Stimulated activated CD4-positive, alpha-beta T cell treated with anti-CD3 and anti-CD28 coated beads, Interleukin-1b, Interleukin-23, amount 100 ng/mL, for 1 hour (primary cell): ENCODE results near the gene MB21D2.
A peak's percentile ranks its signal among the peaks of the same experiment; 100 is the strongest.
"Not testable (repeated sequence)": the region's sequence is repeated elsewhere in the genome, so short reads cannot be mapped to it uniquely, and the experiment has no call there.

Experiments used
- DNase-seq, 2 donors: peaks; one replicate each; pipeline ENCODE4 v3.0.0-alpha.2; 2020; ENCODE audit warnings: low read depth in 2 of 2

Gene MB21D2, protein sequence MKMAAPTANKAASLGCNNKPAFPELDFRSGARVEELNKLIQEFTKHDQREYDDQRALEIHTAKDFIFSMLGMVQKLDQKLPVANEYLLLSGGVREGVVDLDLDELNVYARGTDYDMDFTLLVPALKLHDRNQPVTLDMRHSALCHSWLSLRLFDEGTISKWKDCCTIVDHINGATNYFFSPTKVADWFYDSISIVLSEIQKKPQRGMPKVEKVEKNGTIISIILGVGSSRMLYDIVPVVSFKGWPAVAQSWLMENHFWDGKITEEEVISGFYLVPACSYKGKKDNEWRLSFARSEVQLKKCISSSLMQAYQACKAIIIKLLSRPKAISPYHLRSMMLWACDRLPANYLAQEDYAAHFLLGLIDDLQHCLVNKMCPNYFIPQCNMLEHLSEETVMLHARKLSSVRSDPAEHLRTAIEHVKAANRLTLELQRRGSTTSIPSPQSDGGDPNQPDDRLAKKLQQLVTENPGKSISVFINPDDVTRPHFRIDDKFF

DNA sequence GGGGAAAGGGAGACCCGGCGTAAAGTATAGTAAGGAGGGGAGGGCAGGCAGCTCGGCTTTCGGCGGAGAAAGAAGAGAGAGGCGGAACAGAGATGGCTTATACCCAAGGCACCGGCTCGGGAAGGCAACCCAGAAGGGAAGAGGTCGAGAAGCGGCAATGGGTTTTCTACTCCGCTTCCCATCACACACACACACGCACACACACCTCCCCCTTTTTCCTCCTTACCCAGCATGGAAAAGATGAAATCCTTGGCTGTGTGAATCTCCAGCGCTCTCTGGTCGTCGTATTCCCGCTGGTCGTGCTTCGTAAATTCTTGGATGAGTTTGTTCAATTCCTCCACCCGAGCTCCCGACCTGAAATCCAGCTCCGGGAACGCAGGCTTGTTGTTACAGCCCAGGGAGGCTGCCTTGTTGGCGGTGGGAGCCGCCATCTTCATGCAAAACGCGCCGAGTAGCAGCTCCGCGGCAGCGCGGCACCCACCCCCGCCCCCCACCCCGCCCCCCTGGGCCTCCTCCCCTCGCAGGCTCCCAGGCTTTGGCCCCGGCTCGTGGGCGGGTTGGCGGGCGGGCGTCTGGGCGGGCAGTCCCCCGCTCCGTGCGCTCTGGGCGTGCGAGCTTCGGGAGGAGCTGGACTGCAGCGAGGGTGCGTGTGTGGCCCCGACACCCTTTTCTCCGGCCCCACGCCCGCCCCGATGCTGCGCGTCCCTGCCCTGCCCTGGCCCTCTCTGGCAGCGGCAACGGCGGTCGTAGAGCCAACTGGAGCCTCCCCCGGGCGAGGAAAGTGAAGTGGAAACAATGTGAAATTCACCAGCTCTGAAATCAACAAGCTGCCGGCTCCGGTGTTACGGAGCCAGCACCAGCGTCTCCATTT lies at the start of gene MB21D2:
Gene MB21D2 (minus strand): TSS at position 453 of the 871 bp plus-strand sequence. CDS start 16 bp downstream, at position 437.
- DNase-seq, result peak in 1 of 2 donors; percentile 6

DNA sequence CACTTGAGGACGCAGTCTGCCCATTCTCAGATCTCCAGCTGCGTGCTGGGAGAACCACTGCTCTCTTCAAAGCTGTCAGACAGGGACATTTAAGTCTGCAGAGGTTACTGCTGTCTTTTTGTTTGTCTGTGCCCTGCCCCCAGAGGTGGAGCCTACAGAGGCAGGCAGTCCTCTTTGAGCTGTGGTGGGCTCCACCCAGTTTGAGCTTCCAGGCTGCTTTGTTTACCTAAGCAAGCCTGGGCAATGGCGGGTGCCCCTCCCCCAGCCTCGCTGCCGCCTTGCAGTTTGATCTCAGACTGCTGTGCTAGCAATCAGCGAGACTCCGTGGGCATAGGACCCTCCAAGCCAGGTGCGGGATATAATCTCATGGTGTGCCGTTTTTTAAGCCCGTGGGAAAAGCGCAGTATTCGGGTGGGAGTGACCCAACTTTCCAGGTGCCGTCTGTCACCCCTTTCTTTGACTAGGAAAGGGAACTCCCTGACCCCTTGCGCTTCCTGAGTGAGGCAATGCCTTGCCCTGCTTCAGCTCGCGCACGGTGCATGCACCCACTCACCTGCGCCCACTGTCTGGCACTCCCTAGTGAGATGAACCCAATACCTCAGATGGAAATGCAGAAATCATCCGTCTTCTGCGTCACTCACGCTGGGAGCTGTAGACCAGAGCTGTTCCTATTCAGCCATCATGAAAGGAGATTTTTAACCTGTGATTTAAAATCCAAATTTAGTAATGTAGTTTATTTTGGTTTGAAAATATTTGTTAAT lies 47.5 kb upstream of the MB21D2 start:
- DNase-seq, result not testable (repeated sequence)

DNA sequence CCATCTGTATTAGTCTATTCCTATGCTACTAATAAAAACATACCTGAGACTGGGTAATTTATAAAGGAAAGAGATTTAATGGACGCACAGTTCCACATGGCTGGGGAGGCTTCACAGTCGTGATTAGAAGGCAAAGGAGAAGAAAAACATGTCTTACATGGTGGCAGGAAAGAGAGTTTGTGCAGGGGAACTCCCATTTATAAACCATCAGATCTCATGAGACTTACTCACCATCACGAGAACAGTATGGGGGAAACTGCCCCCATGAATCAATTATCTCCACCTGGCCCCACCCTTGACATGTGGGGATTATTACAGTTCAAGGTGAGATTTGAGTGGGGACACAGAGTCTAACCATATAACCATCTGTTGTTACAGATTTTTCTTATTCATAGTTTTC lies 42.1 kb upstream of the MB21D2 start:
- no peak for DNase-seq

DNA sequence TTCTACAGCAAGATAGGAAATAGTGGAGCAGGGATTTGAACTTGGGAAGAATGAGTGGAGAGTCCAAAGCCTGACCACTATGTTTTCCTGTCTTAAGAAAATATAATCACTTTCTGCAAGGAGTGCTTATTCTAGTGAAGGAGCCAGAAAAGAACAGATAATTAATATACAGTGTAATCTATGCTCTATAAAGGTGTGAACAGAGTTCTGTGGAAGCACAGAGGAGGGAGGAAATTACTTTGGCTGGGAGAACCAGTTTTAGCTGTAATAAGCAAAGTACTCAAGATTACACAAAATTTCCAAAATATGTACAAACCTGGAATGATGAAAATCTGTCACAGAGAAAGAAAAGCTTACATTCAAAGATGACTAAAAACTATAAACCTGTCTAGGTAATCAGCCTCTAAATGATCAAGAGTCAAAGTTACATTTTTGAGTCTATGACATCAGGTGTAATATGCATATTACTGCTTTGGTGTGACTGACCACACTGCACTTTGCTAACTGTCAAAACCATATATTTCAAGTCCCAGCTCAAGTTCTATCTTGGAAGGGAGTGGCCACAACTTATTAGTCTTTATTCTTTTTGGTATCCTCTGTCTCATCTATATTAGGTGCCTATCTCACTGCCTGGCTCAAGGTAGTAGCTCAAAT lies 40.7 kb upstream of the MB21D2 start:
- no peak for DNase-seq

DNA sequence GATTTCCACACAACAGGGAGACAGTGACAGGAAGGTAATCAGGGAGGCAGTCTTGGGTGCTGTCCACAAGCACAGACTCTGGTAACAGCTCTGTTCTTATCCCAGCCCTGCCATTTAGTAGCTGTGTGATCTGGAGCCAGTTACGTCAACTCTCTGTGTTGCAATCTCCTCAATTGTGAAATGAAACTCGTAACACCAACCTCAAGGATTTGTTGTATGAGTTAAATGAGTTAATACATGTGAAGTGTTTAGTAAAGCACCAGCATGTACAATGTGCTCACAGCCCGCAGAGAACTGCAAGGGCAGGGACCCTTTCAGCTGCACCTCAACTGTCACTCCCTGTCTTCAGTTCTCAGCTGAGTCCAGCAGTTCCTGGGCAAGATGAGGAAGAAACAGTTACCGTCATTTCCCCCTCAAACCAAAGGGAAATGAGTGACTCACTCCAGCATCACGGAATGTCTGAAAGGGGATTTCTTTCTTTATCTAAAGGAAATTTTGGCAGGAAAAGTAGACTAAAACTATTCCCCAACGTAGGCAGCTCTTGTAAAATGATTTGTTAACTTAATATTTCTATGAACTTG lies 39.9 kb upstream of the MB21D2 start:
- no peak for DNase-seq

DNA sequence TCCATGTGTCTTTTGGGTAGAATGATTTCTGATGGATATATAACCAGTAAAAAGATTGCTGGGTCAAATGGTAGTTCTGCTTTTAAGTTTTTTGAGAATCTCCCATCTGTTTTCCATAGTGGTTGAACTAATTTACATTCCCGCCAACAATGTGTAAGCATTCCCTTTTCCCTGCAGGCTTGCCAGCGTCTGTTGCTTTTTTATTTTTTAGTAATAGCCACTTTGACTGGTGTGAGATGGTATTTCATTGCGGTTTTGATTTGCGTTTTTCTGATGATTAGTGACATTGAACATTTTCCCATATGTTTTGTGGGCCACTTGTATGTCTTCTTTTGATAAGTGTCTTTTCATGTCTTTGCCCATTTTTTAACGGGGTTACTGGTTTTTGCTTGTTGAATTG lies 36.3 kb upstream of the MB21D2 start:
- no peak for DNase-seq

DNA sequence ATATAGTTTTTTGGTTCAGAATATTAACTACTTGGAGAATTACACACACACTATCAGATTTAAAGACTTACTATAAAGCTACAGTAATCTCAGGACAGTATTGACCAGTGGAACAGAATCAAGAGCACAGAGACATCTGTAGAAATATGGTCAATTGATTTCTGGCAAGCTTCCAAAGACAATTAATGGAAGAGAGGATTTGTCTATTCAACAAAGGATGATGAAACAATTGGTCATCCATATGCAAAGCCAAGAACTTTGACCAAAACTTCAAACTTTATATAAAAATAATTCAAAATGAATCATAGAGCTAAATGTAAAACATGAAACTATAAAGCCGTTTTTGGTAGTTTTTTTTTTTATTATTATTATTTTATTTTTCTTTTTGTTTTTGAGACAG lies 29.8 kb upstream of the MB21D2 start:
- no peak for DNase-seq

DNA sequence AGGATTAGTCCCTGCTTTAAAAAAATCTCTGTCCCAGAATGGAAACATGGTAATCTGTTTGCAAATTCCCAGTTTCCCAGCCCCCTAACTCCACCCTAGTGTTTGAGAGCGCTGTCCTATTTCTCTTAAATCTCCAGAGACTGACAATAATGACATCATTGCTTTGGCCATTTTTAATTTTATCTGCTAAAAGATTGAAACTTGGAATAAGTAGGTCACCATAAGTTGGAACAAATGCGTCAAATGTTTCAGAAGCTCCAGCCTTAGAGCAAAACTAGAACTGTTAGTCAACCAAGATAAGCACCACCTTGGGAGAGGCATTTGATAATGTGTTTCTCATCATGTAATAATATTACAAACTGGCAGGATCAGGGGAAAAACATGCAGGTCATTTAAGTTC lies 25.7 kb upstream of the MB21D2 start:
- no peak for DNase-seq

DNA sequence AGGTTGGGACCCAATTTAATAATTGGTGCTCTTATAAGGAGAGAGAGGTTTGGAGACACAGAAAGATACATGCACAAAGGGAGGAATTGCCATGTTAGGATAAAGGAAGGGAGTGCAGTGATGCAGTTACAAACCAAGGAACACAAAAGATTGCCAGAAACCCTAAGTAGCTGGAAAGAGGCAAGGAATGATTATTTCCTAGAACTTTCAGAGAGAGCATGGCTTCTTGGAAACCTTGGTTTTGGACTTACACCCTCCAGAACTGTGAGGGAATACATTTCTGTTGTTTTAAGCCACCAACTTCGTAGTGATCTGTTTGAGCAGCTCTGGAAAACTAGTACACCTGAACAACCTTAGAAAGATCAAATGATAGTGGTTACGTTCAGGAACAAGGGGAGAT lies 25.0 kb upstream of the MB21D2 start:
- no peak for DNase-seq

DNA sequence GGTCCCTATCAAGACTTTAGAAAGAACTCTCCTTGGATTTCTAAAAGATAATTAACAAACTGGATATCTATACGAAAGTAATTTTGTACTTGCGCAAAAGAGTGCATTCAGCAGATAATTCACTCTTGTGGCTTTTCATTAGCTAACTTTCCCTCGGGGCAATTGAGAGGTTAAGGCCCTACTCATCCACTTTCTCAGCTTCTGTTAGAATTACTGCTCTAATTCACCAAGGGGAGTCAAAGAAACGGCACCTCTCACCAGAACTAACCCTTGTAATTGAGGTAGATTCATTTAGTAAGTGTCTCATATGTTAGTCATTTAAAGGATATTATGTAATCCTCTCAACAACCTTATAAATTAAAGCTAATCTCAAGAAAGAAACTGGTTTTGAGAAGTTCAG lies 22.5 kb upstream of the MB21D2 start:
- DNase-seq, result no peak

DNA sequence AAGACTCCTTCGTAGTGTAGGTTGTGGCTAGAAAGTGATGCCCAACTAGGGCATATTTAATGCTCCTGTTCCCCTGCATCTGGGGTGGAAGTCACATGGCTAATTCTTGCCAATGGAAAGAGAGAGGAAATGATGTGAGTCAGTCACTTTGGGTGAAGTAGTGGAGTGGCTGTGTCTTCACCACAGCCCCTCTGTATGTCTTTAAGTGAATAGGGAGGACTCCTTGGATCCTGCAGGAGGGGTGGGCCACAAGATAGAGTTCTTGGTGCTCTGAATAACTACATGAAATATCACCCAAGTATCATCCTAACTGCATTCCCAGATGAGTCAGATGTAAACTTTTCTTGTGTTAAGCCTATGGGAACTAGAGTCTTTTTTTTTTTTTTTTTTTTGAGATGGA lies 17.8 kb upstream of the MB21D2 start:
- DNase-seq, result no peak

DNA sequence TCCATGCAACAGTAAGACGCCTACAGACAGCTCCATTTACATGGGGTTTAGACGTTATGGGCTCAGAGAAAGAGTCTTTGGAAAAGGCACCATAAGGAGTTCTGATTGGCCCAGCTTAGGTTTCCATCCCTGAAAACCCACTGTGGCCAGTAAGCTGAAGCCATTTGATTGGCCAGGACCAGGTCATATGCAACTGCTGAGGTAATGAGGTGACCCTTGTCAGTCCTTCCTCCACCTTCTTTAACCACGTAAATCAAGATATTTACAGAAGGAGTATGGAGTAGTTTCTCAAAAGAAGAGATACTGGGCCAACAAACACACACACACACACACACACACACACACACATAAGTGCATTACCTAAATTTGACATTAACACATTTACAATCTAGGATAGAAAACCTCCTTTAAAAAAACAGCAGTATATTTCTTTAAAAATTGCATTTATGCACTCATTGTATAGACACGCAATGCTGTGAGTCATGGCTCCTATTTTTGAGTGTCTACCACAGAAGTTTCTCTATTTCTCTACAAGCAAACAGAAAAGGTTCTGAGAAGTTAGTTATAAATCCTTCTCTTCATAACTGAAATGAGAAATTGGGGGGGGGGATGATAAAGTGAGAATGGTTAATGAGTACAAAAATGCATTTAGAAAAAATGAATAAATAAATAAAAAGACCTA lies 16.3 kb upstream of the MB21D2 start:
- DNase-seq, result no peak

DNA sequence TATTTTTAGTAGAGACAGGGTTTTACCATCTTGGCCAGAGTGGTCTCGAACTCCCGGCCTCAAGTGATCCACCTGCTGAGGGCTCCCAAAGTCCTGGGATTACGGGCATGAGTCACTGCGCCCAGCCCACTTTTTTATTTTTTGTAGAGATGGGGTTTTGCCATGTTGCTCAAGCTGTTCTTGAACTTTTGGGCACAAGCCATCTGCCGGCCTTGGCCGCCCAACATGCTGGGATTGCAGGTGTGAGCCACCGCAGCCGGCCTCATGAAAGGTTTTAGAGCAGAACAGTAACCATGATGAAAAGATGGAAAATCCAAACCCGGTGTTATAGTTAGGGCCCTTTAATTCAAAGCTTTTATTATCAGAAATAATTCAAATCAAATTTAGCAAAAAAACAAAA lies 15.6 kb upstream of the MB21D2 start:
- DNase-seq, result no peak

DNA sequence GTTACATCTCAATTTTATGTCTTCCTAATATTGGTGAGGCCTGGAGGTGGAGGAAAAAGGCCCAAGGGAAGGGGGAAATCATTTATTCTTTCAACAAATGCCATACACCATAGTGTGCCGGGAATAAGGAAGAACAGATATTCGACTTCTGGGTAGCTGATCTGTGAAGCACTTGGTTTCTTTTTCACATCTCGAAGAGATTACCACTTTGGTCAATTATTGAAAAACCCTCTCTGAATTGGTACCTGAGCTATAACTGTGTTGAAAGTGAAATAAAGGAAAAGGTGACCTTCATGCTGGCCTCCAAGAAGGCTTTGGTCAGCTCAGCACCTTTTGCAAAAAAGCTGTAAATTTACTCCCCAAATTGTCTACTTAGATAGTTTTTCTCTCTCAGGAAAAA lies 14.2 kb upstream of the MB21D2 start:
- DNase-seq, result no peak

DNA sequence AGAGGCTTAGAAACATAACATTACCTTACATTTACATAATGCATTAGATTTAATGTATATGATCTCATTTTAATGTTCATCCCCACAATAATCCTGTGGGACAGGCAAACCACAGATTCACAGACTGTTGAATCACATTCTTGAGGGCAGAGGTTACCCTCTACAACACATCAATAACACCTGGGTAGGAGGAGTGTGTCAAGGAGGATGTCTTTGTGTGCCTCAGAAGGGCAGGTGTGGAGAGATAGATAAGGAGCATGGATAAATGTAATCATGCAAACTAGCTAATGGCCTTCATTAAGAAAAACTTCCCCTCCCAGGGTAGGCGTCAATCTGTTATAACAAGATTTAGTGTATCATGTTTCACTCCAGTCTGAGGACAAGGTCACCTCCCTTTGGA lies 12.9 kb upstream of the MB21D2 start:
- DNase-seq, result no peak

DNA sequence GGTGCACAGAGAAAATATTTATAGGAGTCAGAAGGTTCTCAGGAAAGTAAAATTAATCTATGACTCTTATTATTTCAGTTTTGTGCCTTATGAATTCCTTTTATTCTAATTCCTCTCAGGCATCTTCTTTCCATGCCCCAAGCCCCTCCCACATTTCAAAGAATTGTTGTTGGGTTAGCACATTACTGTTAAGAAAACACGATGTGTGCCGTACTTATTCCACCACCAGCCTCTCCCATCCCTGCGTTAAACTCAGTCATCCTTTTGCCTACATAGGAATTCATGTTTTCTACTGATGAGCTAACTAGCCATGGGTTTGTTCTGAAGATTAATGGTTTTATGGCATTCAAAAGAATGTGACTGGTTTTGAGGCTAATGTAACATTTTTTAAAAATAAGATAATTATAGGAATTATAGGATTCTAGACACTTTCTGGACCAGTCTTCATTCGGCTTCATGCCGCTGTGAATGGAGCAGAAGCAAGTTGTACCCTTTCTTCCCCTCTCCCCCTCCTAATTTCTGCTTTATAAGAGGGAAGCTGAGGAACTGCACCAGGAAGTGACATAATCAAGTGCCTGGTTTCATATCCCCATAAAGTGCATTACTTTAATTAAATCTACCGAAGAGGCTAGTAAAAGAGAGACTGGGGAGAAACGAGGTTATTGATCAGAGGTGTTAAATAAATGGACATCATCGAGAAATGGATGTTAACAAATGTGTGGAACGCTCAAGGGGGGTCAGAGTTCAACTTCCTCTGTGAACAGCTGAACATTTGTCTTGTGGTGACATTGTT lies 12.3 kb upstream of the MB21D2 start:
- no peak for DNase-seq

DNA sequence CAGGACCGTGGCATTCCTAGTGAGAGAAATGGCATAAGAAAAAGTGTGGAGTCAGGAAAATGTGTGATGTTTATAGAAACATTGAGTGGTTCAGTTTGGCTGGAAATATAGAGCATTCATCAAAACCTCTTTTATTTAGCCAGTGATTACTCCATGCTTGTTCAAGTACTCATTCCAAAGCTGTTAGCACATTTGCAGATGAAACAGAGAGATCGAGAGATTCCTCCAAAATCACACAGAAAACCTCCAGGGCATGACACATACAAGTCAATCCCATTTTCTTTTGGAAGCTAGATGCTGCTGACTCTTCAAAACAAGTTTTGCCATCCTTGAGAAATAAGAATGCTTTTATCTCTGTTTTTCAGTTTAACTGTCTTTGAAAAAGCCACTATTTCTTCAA lies 11.5 kb upstream of the MB21D2 start:
- no peak for DNase-seq

DNA sequence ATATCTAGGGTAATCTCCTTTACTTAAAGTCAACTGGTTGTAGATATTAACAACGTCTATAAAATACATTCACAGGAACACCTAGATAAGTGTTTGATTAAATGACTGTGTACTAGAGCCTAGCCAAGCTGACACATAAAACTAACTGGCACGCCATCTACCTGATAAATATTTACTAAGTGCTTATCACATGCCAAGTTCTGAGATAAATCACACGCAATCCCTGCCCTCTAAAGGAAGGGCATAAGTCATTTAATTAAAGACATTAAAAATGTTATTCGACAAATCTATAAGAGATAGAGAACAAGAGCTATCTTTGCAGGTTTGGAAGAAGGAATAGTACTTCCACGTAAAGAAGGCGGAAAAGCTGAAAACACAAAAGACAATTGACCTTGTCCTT lies 11.1 kb upstream of the MB21D2 start:
- no peak for DNase-seq

DNA sequence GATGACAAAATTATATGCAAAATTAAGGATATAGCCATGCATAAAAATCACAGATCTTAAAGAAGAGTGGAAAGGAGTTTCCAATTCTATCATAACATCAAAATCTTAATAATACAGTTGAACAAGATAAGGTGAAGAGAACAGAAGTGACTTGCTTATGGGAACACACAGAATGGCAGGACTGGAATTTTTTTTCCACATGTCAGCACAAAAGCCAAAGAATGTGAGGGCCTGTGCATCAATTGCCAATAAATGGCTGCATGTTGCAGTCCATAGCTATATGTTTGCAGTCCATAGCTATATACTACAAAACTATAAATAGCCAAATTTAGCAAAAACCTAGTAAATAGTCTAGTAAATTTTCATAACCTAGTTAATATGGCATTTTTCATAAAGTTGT lies 10.4 kb upstream of the MB21D2 start:
- no peak for DNase-seq

DNA sequence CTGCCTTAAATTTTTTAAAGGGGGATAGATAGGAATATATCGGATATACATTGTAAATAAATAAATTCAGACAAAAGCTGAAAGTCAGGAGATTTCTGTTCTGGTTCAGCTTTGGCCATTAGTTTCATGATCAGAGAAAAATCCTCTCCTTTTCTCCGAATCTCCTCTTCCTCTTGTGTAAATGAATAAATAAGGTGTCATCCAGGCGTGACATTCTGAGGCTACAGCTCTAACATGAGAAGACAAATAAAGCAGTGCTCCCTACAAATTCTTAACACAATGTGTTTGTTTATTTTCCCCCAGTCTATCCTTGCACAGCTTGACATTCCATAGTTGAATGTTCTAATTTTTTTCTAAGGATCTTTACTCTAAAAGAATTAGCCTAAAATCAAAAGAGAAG lies 9.4 kb upstream of the MB21D2 start:
- no peak for DNase-seq
